ENCODE results near the gene RSPH3. TPM values are rescaled to one million over a fixed set of nuclear protein-coding genes. Genes with fewer than 3 reads are reported as not detected.
"Not testable (repeated sequence)": the region's sequence is repeated elsewhere in the genome, so short reads cannot be mapped to it uniquely, and the experiment has no call there.

The RSPH3 gene
- polyA plus RNA-seq, 1 donor (not counting 4 experiments of a cell fraction or from before 2014, with no cell fraction given): 4.4 TPM

GRCh38 chr6:159031846-159032245 lies 31.8 kb upstream of the RSPH3 start:
- dilution Hi-C loops (cut with MboI; ENCODE audit: extremely low pct_ligation_motif_present, low sequenced_read_pairs): no loop called here
- no peaks in the 10 kb centered on the region for H3K36me3 ChIP-seq (ENCODE audit: control insufficient read depth in 2 of 2, extremely low read depth in 1 of 2, insufficient read depth in 2 of 2, low read length in 2 of 2)
- DNase-seq (ENCODE audit: low read depth, low spot score) (no peak), FAIRE-seq (no peak)
- H4K20me1 ChIP-seq (ENCODE audit: control insufficient read depth, extremely low read depth, insufficient read depth, low read length): no peaks in the 10 kb centered on the region
- no peaks in the 10 kb centered on the region for H3K79me2 ChIP-seq (ENCODE audit: control insufficient read depth, insufficient read depth, low read length)
- TF ChIP-seq CTCF (optimal IDR thresholded peaks at IDR 0.05 in 1 of 3, IDR thresholded peaks at IDR 0.05 in 1 of 3, conservative IDR thresholded peaks at IDR 0.05 in 1 of 3; ENCODE audit: extremely low read depth in 1 of 3, insufficient read depth in 2 of 3, low read length in 3 of 3): no peak
- TF ChIP-seq EZH2 (IDR thresholded peaks at IDR 0.05; ENCODE audit: low read length): no peak
- no peaks in the 10 kb centered on the region for H3K27me3 ChIP-seq (ENCODE audit: control insufficient read depth, extremely low read depth, insufficient read depth, low read length)
- H3K4me3 ChIP-seq (ENCODE audit: control insufficient read depth in 2 of 3, extremely low read depth in 1 of 3, insufficient read depth in 2 of 3, low read depth in 1 of 3, low read length in 3 of 3): no peak overlapping the region
- no peaks in the 10 kb centered on the region for H3K9me3 ChIP-seq (ENCODE audit: control insufficient read depth, low read depth, low read length)
- no peaks in the 10 kb centered on the region for H3K9me1 ChIP-seq (ENCODE audit: control insufficient read depth, extremely low read depth, insufficient read depth, low read length)
- H3K4me2 ChIP-seq (ENCODE audit: control insufficient read depth, extremely low read depth, insufficient read depth, low read depth, low read length): no peak overlapping the region
- H2AFZ ChIP-seq (ENCODE audit: control insufficient read depth, low read length): no peak overlapping the region
- H3K9ac ChIP-seq (ENCODE audit: control insufficient read depth, extremely low read depth, insufficient read depth, low read length): no peak overlapping the region
- no peaks in the 10 kb centered on the region for H3K4me1 ChIP-seq (ENCODE audit: control insufficient read depth, extremely low read depth, insufficient read depth, low read length)
- no peak overlapping the region for H3K27ac ChIP-seq (ENCODE audit: control insufficient read depth, insufficient read depth, low read length)

GRCh38 chr6:159030168-159030567 lies 30.2 kb upstream of the RSPH3 start:
- H3K4me2 ChIP-seq (ENCODE audit: control insufficient read depth, extremely low read depth, insufficient read depth, low read depth, low read length): no peak overlapping the region
- dilution Hi-C loops (cut with MboI; ENCODE audit: extremely low pct_ligation_motif_present, low sequenced_read_pairs): no loop called here
- no peaks in the 10 kb centered on the region for H4K20me1 ChIP-seq (ENCODE audit: control insufficient read depth, extremely low read depth, insufficient read depth, low read length)
- H3K9me3 ChIP-seq (ENCODE audit: control insufficient read depth, low read depth, low read length): no peaks in the 10 kb centered on the region
- H3K9ac ChIP-seq (ENCODE audit: control insufficient read depth, extremely low read depth, insufficient read depth, low read length): no peak overlapping the region
- H3K27me3 ChIP-seq (ENCODE audit: control insufficient read depth, extremely low read depth, insufficient read depth, low read length): no peaks in the 10 kb centered on the region
- no peak overlapping the region for H3K4me3 ChIP-seq (ENCODE audit: control insufficient read depth in 2 of 3, extremely low read depth in 1 of 3, insufficient read depth in 2 of 3, low read depth in 1 of 3, low read length in 3 of 3)
- no peaks in the 10 kb centered on the region for H3K79me2 ChIP-seq (ENCODE audit: control insufficient read depth, insufficient read depth, low read length)
- no peaks in the 10 kb centered on the region for H3K9me1 ChIP-seq (ENCODE audit: control insufficient read depth, extremely low read depth, insufficient read depth, low read length)
- H3K36me3 ChIP-seq (ENCODE audit: control insufficient read depth in 2 of 2, extremely low read depth in 1 of 2, insufficient read depth in 2 of 2, low read length in 2 of 2): no peaks in the 10 kb centered on the region
- FAIRE-seq (no peak), DNase-seq (ENCODE audit: low read depth, low spot score) (no peak)
- no peaks in the 10 kb centered on the region for H3K4me1 ChIP-seq (ENCODE audit: control insufficient read depth, extremely low read depth, insufficient read depth, low read length)
- TF ChIP-seq CTCF (optimal IDR thresholded peaks at IDR 0.05 in 1 of 3, IDR thresholded peaks at IDR 0.05 in 1 of 3, conservative IDR thresholded peaks at IDR 0.05 in 1 of 3; ENCODE audit: extremely low read depth in 1 of 3, insufficient read depth in 2 of 3, low read length in 3 of 3): no peak
- no peak overlapping the region for H2AFZ ChIP-seq (ENCODE audit: control insufficient read depth, low read length)
- H3K27ac ChIP-seq (ENCODE audit: control insufficient read depth, insufficient read depth, low read length): no peak overlapping the region

GRCh38 chr6:159025224-159025623 lies 25.2 kb upstream of the RSPH3 start:
- H3K4me2 ChIP-seq (ENCODE audit: control insufficient read depth, extremely low read depth, insufficient read depth, low read depth, low read length); FAIRE-seq; H3K9ac ChIP-seq (ENCODE audit: control insufficient read depth, extremely low read depth, insufficient read depth, low read length); H3K36me3 ChIP-seq (ENCODE audit: control insufficient read depth in 2 of 2, extremely low read depth in 1 of 2, insufficient read depth in 2 of 2, low read length in 2 of 2); H3K79me2 ChIP-seq (ENCODE audit: control insufficient read depth, insufficient read depth, low read length); H3K4me3 ChIP-seq (ENCODE audit: control insufficient read depth in 2 of 3, extremely low read depth in 1 of 3, insufficient read depth in 2 of 3, low read depth in 1 of 3, low read length in 3 of 3); H4K20me1 ChIP-seq (ENCODE audit: control insufficient read depth, extremely low read depth, insufficient read depth, low read length); H3K4me1 ChIP-seq (ENCODE audit: control insufficient read depth, extremely low read depth, insufficient read depth, low read length); H3K9me3 ChIP-seq (ENCODE audit: control insufficient read depth, low read depth, low read length); H2AFZ ChIP-seq (ENCODE audit: control insufficient read depth, low read length); DNase-seq (ENCODE audit: low read depth, low spot score); H3K27ac ChIP-seq (ENCODE audit: control insufficient read depth, insufficient read depth, low read length); dilution Hi-C loops (cut with MboI; ENCODE audit: extremely low pct_ligation_motif_present, low sequenced_read_pairs); H3K9me1 ChIP-seq (ENCODE audit: control insufficient read depth, extremely low read depth, insufficient read depth, low read length); H3K27me3 ChIP-seq (ENCODE audit: control insufficient read depth, extremely low read depth, insufficient read depth, low read length): not testable (repeated sequence)

All from keratinocyte (primary cell).